AG04450 (cell line): Measurements from ENCODE around the gene TLX1. TPM values are rescaled to one million over a fixed set of nuclear protein-coding genes. Genes with fewer than 3 reads are reported as not detected.

ENCODE experiments used
- CTCF ChIA-PET: fragments of 300-600, 350-600 bp; formaldehyde crosslinking; extraction: SDS; loops from one replicate; lab custom pipeline; 2022; ENCODE audit warnings: antibody characterized with exemption, inconsistent platforms; lab: Charles Lee
- POLR2A ChIA-PET: fragments of 350-600 bp; formaldehyde crosslinking; extraction: SDS; loops from one replicate; lab custom pipeline; 2021; ENCODE audit warnings: antibody characterized with exemption, inconsistent platforms; lab: Yijun Ruan, JAX
- DNase-seq: peaks from one replicate; pipeline ENCODE4 v3.0.0-alpha.2; 2011; ENCODE audit warnings: low read depth, low spot score
- H3K27ac ChIP-seq: one replicate; pipeline ENCODE4 v1.5.1; 2012; ENCODE audit warnings: low read depth, low read length, control low read depth
- H3K27me3 ChIP-seq: one replicate; pipeline ENCODE4 v1.6.0; 2012; ENCODE audit warnings: low read length; ENCODE audit not compliant: control insufficient read depth, insufficient read depth
- H3K4me3 ChIP-seq: 2 replicates; pipeline ENCODE4 v1.5.1; 2011; ENCODE audit warnings: mild to moderate bottlenecking, low read depth, low read length, control low read depth
- H3K9me3 ChIP-seq: 2 replicates; pipeline ENCODE4 v1.5.1; 2012; ENCODE audit warnings: low read length; ENCODE audit not compliant: control insufficient read depth, insufficient read depth
- CTCF ChIP-seq: IDR thresholded peaks from 2 replicates; pipeline ENCODE4 v1.5.1; 2011; ENCODE audit warnings: low read depth, low read length, control low read depth, inconsistent platforms
- polyA plus RNA-seq: library from polyadenylated mRNA; depleted of rRNA; stranded (reverse); fragments of >200 nt; gene quantifications from 2 replicates; pipeline ENCODE4 v1.2.3, GENCODE V29; 2011

The TLX1 gene
- polyA plus RNA-seq, 1 experiment: not detected

- Histone ChIP-seq H3K27ac (no peak overlapping the region), H3K4me3 (no peak overlapping the region), H3K9me3 (no peaks in the 10 kb centered on the region; the same call in 1 of the 2 replicates), H3K27me3 (peaks cover 63% of the 10 kb centered on the region)
- CTCF ChIA-PET: interaction anchor here (1.1 to 13.9 kb wide), 11 partner anchors 9 to 491 kb away, joined by 3 to 304 read pairs (median 6); no protein-coding TSS in a partner anchor
- no peak for TF ChIP-seq CTCF
- POLR2A ChIA-PET: interaction anchor here (2.0 kb wide), 1 partner anchor 48 kb away, joined by 6 read pairs; no protein-coding TSS in a partner anchor
- no peak for DNase-seq
Measured at GRCh38 chr10:101094121-101094879, 36.8 kb upstream of the TLX1 start.

GRCh38 chr10:101095004-101095403, 36.1 kb upstream of the TLX1 start:
- Histone ChIP-seq H3K4me3 (no peak overlapping the region), H3K9me3 (no peaks in the 10 kb centered on the region; the same call in 1 of the 2 replicates), H3K27ac (no peak overlapping the region), H3K27me3 (peaks cover 66% of the 10 kb centered on the region)
- DNase-seq: no peak
- ChIA-PET POLR2A (interaction anchor here (2.0 kb wide), 1 partner anchor 47 kb away, joined by 6 read pairs; no protein-coding TSS in a partner anchor), CTCF (interaction anchor here (0.6 to 13.9 kb wide), 22 partner anchors 10 to 791 kb away, joined by 3 to 304 read pairs (median 4); no protein-coding TSS in a partner anchor)
- no peak for TF ChIP-seq CTCF

- H3K27ac ChIP-seq: no peak overlapping the region
- ChIA-PET POLR2A (interaction anchor here (2.0 kb wide), 1 partner anchor 47 kb away, joined by 6 read pairs; no protein-coding TSS in a partner anchor), CTCF (interaction anchor here (0.5 to 13.9 kb wide), 31 partner anchors 9 to 1693 kb away, joined by 3 to 304 read pairs (median 3); no protein-coding TSS in a partner anchor)
- no peaks in the 10 kb centered on the region; the same call in 1 of the 2 replicates for H3K9me3 ChIP-seq
- TF ChIP-seq CTCF: peak; percentile 83
- H3K4me3 ChIP-seq: no peak overlapping the region
- DNase-seq: peak; percentile 11
- H3K27me3 ChIP-seq: peaks cover 66% of the 10 kb centered on the region
Measured at GRCh38 chr10:101095550-101096213, 35.4 kb upstream of the TLX1 start.

GRCh38 chr10:101096378-101096777, 34.7 kb upstream of the TLX1 start:
- Histone ChIP-seq H3K27ac (no peak overlapping the region), H3K9me3 (no peaks in the 10 kb centered on the region; the same call in 1 of the 2 replicates), H3K27me3 (peaks cover 68% of the 10 kb centered on the region), H3K4me3 (no peak overlapping the region)
- TF ChIP-seq CTCF: no peak
- ChIA-PET CTCF (interaction anchor here (0.5 to 13.9 kb wide), 20 partner anchors 8 to 475 kb away, joined by 3 to 304 read pairs (median 4); no protein-coding TSS in a partner anchor), POLR2A (interaction anchor here (0.8 kb wide), 1 partner anchor 46 kb away, joined by 3 read pairs; no protein-coding TSS in a partner anchor)
- DNase-seq: no peak
